HepG2 (cell line): ENCODE results near the gene BPIFB6. TPM values are rescaled to one million over a fixed set of nuclear protein-coding genes. Genes with fewer than 3 reads are reported as not detected.
A peak's percentile ranks its signal among the peaks of the same experiment; 100 is the strongest.

ENCODE experiments used
- ATF3 ChIP-seq: sonication (generic); formaldehyde crosslinking; IDR thresholded peaks from 2 replicates; pipeline ENCODE4 v1.4.0; 2020; ENCODE audit warnings: missing genetic modification reagents
- ELF3 ChIP-seq: IDR thresholded peaks from 2 replicates; pipeline ENCODE4 v1.6.1; 2016; ENCODE audit warnings: missing genetic modification reagents, missing compliant biosample characterization
- IKZF5 ChIP-seq: IDR thresholded peaks from 2 replicates; pipeline ENCODE4 v1.6.1; 2018; ENCODE audit warnings: missing genetic modification reagents, mild to moderate bottlenecking, missing compliant biosample characterization
- IRF2 ChIP-seq: IDR thresholded peaks from 2 replicates; pipeline ENCODE4 v1.6.1; 2018; ENCODE audit warnings: missing genetic modification reagents, missing compliant biosample characterization
- KDM4B ChIP-seq: sonication (generic); formaldehyde crosslinking; IDR thresholded peaks from 2 replicates; pipeline ENCODE4 v1.4.0; 2020; ENCODE audit warnings: missing genetic modification reagents
- MAF1 ChIP-seq: sonication (generic); formaldehyde crosslinking; IDR thresholded peaks from 2 replicates; pipeline ENCODE4 v1.5.0; 2020; ENCODE audit warnings: missing genetic modification reagents, borderline replicate concordance
- MYPOP ChIP-seq: sonication (generic); formaldehyde crosslinking; IDR thresholded peaks from 2 replicates; pipeline ENCODE4 v1.8.1; 2023; ENCODE audit warnings: mild to moderate bottlenecking, moderate library complexity, missing genetic modification reagents
- NCOR1 ChIP-seq: fragments of 200-600 bp; sonication (generic); IDR thresholded peaks from 2 replicates; pipeline ENCODE4 v1.7.0; 2017; ENCODE audit warnings: antibody characterized with exemption, low read length, borderline replicate concordance
- PAWR ChIP-seq: sonication (generic); formaldehyde crosslinking; IDR thresholded peaks from 2 replicates; pipeline ENCODE4 v1.4.0; 2020; ENCODE audit warnings: missing genetic modification reagents, mild to moderate bottlenecking, borderline replicate concordance
- PBX2 ChIP-seq: IDR thresholded peaks from 2 replicates; pipeline ENCODE4 v1.6.1; 2016; ENCODE audit warnings: control low read depth
- PPARG ChIP-seq: conservative IDR thresholded peaks from 2 replicates; pipeline ENCODE4 v1.6.1; 2016; ENCODE audit warnings: missing biosample characterization, missing genetic modification reagents
- TBL1XR1 ChIP-seq: fragments of 150-350 bp; IDR thresholded peaks from 2 replicates; pipeline ENCODE4 v1.6.1; 2014; ENCODE audit warnings: borderline replicate concordance, low read length; ENCODE audit not compliant: partially characterized antibody
- ZFX ChIP-seq: sonication (generic); formaldehyde crosslinking; IDR thresholded peaks from 2 replicates; pipeline ENCODE4 v1.4.0; 2020; ENCODE audit warnings: mild to moderate bottlenecking, low read depth, missing genetic modification reagents, moderate library complexity
- ZKSCAN5 ChIP-seq: sonication (generic); formaldehyde crosslinking; IDR thresholded peaks from 2 replicates; pipeline ENCODE4 v1.5.1; 2020; ENCODE audit warnings: mild to moderate bottlenecking, missing genetic modification reagents
- ZNF180 ChIP-seq: sonication (generic); formaldehyde crosslinking; IDR thresholded peaks from 2 replicates; pipeline ENCODE4 v1.4.0; 2020; ENCODE audit warnings: low read depth, missing genetic modification reagents, borderline replicate concordance
- ZNF232 ChIP-seq: sonication (generic); formaldehyde crosslinking; IDR thresholded peaks from 2 replicates; pipeline ENCODE4 v1.4.0; 2020; ENCODE audit warnings: missing genetic modification reagents, borderline replicate concordance
- ZNF335 ChIP-seq: sonication (generic); formaldehyde crosslinking; IDR thresholded peaks from 2 replicates; pipeline ENCODE4 v1.4.0; 2020; ENCODE audit warnings: missing genetic modification reagents
- ZNF629 ChIP-seq: sonication (generic); formaldehyde crosslinking; conservative IDR thresholded peaks from 2 replicates; pipeline ENCODE4 v1.5.0; 2020; ENCODE audit warnings: missing genetic modification reagents
- ZNF781 ChIP-seq: sonication (generic); formaldehyde crosslinking; IDR thresholded peaks from 2 replicates; pipeline ENCODE4 v1.5.1; 2020; ENCODE audit warnings: borderline replicate concordance, mild to moderate bottlenecking, missing genetic modification reagents; ENCODE audit errors: not compliant biosample characterization
- polyA plus RNA-seq, 8 experiments: library from polyadenylated mRNA; depleted of rRNA in 3 of 8; stranded (reverse) in 7 of 8; unstranded in 1 of 8; fragments of >200 nt; fragmentation: Illumina TruSeq in 4 of 8; extraction: Trizol in 4 of 8; gene quantifications; 2 replicates each; pipeline versions ENCODE4 v1.2.1 to v1.2.3, GENCODE V29; 2011 to 2016; ENCODE audit warnings: low read depth in 4 of 8, missing spikeins in 1 of 8, mixed read lengths in 1 of 8; ENCODE audit not compliant: insufficient read depth in 1 of 8
- total RNA-seq, 5 experiments: library from RNA; depleted of rRNA; stranded (reverse); fragments of >200 nt; fragmentation: Illumina TruSeq; extraction: Trizol; gene quantifications; 2 replicates each; pipeline ENCODE4 v1.2.3, GENCODE V29; 2016; ENCODE audit warnings: low read depth in 1 of 5
- TF ChIP-seq, protein P1 (sequence below): sonication (generic); formaldehyde crosslinking; IDR thresholded peaks from 2 replicates; pipeline ENCODE4 v1.4.0; 2020; ENCODE audit warnings: missing genetic modification reagents
- TF ChIP-seq, protein P2 (sequence below): sonication (generic); formaldehyde crosslinking; conservative IDR thresholded peaks from 2 replicates; pipeline ENCODE4 v1.4.0; 2020; ENCODE audit warnings: mild to moderate bottlenecking, missing genetic modification reagents, moderate library complexity

The BPIFB6 gene
- total and polyA plus RNA-seq, 2 of the 13 experiments (the other 11 are each of a cell fraction or from before 2014, with no cell fraction given): 0.13 to 1.7 TPM

DNA sequence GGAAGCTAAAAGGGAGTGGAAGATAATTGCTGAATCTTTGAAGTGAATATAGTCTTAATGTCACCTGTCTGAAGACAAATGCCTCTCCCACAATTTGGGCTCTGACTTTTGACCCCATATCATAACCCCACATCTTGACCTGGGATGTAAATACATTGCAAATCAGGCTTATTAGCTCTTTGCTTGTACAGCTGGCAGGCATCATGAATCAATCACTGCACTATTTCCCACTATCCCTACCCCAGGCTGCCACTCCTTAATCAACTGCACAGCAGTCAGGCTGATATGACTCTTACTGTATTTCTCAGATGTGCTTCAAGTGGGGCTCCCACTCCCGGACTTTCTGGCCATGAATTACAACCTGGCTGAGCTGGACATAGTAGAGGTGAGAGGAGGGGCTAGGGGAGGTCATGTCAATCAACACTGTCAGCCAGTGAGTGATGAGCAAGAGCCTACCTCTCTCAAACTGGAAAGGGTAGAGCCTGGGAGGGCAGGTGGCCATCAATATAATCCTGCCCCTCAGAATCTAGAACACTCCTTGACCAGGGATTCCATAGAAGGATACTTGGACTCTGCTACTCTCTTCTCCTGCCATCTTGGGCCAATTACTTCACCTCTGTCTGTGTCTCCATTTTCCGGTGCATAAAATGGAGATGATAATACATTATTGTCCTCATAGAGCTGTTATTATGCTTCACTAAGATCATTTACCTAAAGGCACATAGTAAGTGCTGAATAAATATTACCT lies 11.7 kb downstream of the BPIFB6 start (continued):
- TF ChIP-seq, protein P1, sequence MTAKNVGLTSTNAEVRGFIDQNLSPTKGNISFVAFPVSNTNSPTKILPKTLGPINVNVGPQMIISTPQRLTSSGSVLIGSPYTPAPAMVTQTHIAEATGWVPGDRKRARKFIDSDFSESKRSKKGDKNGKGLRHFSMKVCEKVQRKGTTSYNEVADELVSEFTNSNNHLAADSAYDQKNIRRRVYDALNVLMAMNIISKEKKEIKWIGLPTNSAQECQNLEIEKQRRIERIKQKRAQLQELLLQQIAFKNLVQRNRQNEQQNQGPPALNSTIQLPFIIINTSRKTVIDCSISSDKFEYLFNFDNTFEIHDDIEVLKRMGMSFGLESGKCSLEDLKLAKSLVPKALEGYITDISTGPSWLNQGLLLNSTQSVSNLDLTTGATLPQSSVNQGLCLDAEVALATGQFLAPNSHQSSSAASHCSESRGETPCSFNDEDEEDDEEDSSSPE (CRISPR knock-in tag): no peak
- TF ChIP-seq KDM4B (CRISPR knock-in tag) (no peak), PAWR (CRISPR knock-in tag) (no peak), ZNF180 (CRISPR knock-in tag) (no peak), ZNF781 (CRISPR knock-in tag) (no peak), IKZF5 (no peak), ZFX (CRISPR knock-in tag) (no peak), ZKSCAN5 (CRISPR knock-in tag) (0 out of 2 replicates have a peak, but pooled peaks have one; percentile 53), PBX2 (CRISPR knock-in tag) (peak; percentile 80), MAF1 (CRISPR knock-in tag) (no peak), ZNF629 (CRISPR knock-in tag) (no peak), PPARG (CRISPR knock-in tag) (peak; percentile 77; the same call in 1 of the 2 replicates), ZNF335 (0 out of 2 replicates have a peak, but pooled peaks have one; percentile 14), ATF3 (CRISPR knock-in tag) (0 out of 2 replicates have a peak, but pooled peaks have one; percentile 12), TBL1XR1 (no peak), ZNF232 (CRISPR knock-in tag) (no peak), MYPOP (no peak), NCOR1 (0 out of 2 replicates have a peak, but pooled peaks have one; percentile 59), IRF2 (CRISPR knock-in tag) (no peak), ELF3 (CRISPR knock-in tag) (no peak)
- TF ChIP-seq, protein P2, sequence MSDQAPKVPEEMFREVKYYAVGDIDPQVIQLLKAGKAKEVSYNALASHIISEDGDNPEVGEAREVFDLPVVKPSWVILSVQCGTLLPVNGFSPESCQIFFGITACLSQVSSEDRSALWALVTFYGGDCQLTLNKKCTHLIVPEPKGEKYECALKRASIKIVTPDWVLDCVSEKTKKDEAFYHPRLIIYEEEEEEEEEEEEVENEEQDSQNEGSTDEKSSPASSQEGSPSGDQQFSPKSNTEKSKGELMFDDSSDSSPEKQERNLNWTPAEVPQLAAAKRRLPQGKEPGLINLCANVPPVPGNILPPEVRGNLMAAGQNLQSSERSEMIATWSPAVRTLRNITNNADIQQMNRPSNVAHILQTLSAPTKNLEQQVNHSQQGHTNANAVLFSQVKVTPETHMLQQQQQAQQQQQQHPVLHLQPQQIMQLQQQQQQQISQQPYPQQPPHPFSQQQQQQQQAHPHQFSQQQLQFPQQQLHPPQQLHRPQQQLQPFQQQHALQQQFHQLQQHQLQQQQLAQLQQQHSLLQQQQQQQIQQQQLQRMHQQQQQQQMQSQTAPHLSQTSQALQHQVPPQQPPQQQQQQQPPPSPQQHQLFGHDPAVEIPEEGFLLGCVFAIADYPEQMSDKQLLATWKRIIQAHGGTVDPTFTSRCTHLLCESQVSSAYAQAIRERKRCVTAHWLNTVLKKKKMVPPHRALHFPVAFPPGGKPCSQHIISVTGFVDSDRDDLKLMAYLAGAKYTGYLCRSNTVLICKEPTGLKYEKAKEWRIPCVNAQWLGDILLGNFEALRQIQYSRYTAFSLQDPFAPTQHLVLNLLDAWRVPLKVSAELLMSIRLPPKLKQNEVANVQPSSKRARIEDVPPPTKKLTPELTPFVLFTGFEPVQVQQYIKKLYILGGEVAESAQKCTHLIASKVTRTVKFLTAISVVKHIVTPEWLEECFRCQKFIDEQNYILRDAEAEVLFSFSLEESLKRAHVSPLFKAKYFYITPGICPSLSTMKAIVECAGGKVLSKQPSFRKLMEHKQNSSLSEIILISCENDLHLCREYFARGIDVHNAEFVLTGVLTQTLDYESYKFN (CRISPR knock-in tag): no peak
